ENCODE results near the gene RASL11A. TPM values are rescaled to one million over a fixed set of nuclear protein-coding genes. Genes with fewer than 3 reads are reported as not detected.

RASL11A gene
- total RNA-seq = 42.3 TPM

GRCh38 chr13:27270594-27271520 is at the start of gene RASL11A:
TSS of gene RASL11A (plus strand) at chr13:27270830. CDS start at chr13:27270945, 115 bp downstream.

GRCh38 chr13:27251166-27252091 is 19.2 kb upstream of the RASL11A start, which contains the start of gene RPL21:
TSS of gene RPL21 (plus strand) at chr13:27251558. CDS start at chr13:27253777, 2,219 bp downstream.

Small RNAs within 50 kb of the gene (small RNA-seq; reads per million reads assigned to genes)
- gene SNORA27 (ENCODE audit: low replicate concordance) = not detected
- gene SNORD102 (ENCODE audit: low replicate concordance) = not detected

Other genes with a start within 250 kb of the RASL11A start
- gene USP12, start 99.0 kb upstream of the RASL11A start, total RNA-seq = 32.2 TPM
- gene RPL21, start 19.3 kb upstream of the RASL11A start, total RNA-seq = 1,460 TPM
- 50.0 TPM for gene GTF3A, start 153.8 kb downstream of the RASL11A start, total RNA-seq
- gene MTIF3, start 179.7 kb downstream of the RASL11A start, total RNA-seq = 32.2 TPM

All from metanephros (tissue), 2 donors.